Iris pigment epithelial cell (primary cell): Measurements from ENCODE around the gene ETS2.
A peak's percentile ranks its signal among the peaks of the same experiment; 100 is the strongest.

Source experiments
- DNase-seq: peaks from one replicate; pipeline ENCODE4 v3.0.0-alpha.2; 2011; ENCODE audit warnings: low read depth

The ETS2 gene

DNA sequence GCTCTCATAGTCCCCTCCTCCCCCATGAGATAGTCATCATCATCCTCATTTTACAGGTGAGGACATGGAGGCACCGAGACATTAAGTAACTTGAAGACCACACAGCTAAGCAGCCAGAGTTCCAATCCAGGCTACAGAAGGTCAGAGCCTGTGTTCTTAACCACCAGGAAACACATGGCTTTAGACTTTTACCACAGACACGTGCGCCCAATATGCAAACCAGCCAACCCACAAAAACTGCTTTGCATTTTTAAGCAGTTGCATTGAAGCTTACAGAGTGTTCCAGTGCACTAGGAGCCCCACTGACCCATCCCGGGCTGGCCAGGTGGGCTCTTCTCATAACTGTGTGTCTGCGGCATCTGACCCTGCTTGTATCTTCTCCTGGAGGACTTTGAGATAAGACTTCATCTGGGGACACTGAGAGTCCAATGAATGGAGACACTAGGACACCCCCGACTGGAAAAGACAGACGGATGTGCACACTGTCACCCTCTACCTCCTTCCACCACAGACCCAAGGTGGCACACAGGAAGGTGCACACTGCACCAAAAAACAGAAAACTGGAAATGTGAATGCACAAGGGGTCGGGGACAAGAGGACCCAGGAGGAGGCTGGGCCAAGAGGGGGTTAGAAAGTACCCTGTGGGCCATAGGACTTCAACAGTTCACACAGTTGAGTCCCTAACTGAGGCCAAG lies 56.4 kb downstream of the ETS2 start:
- DNase-seq = no peak

DNA sequence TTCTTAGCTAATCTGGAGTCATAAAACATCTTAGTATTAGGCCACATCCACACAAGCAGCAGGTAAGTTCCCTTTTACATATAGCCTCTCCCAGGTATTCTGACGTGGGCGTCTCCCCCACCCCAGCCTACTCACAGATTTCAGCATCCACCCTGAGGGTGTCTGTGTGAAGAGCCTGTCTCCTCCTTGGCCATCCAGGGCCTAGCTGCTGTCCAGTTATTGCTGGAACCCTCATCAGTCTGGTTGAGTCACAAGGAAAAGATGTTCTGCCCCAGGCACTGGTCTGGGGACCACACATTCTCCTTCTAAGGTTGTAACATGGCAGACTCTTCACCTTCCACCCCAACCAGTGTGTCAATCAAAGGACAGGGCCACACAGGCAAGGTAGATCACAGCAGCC lies 57.6 kb downstream of the ETS2 start:
- no peak for DNase-seq

DNA sequence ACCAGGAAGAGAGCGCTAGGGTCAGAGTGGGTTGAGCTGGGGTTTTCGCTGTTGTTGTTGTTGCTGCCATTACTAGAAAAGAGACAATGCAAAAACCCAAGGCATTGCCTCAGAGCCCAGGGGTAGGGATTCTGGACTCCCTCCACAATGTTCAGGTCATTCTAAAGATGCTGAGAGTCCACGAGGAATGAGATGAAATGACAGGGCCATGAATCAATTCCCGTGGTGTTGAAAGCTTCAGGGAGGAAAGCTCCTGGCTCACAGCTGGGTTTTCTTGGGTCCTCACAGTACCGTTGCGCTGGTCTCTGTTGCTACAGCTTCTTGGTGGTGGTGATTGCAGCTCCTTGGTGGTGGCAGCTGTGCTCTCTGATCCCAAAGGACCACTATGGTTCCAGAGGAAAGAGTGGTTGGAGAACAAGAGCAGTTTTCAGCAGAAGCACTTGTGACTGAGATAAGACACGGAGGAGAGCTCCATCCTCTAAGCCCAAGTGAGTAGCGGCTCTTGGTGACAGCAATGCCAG lies 58.2 kb downstream of the ETS2 start:
- no peak for DNase-seq

GRCh38 chr21:38864964-38865363 lies 59.2 kb downstream of the ETS2 start:
- no peak for DNase-seq

GRCh38 chr21:38869196-38869595 lies 63.5 kb downstream of the ETS2 start:
- DNase-seq = no peak

DNA sequence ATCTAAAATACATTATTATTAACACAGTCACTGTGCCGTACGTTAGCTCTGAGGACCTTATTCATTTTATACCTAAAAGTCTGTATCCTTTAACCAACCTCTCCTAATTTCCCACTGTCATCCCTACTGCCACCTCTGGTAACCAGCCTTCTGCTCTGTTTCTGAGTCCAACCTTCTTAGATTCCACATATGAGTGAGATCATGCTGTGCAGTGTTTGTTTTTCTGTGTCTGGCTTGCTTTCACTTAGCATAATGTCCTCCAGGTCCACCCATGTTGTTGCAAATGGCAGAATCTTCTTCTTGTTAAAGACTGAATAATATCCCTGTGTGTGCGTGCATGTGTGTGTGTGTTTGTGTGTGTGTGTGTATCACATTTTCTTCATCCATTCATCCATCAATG lies 64.2 kb downstream of the ETS2 start:
- DNase-seq = peak; percentile 34
